ENCODE data around the gene IFIT1B. TPM values are rescaled to one million over a fixed set of nuclear protein-coding genes. Genes with fewer than 3 reads are reported as not detected.

Gene IFIT1B
- total and polyA plus RNA-seq, 8 donors, result 0.20 to 0.92 (median 0.47) TPM; not detected in 2

GRCh38 chr10:89355394-89355931 is 22.4 kb upstream of the IFIT1B start:
- H3K4me1 ChIP-seq, result peaks cover 8 to 14% of the 10 kb centered on the region in 2 donors
- H3K27ac ChIP-seq, result no peak overlapping the region
- peak in 1 of 4 donors; percentile 47 for DNase-seq
- ATAC-seq, result no peak
- intact Hi-C loops (cut with DNase I), result no loop called here
- H3K36me3 ChIP-seq, result no peaks in the 10 kb centered on the region
- H3K4me3 ChIP-seq, result no peak overlapping the region
- no peak for TF ChIP-seq CTCF (IDR thresholded peaks at IDR 0.05)
- no peaks in the 10 kb centered on the region for H3K27me3 ChIP-seq
- H3K9me3 ChIP-seq, result no peaks in the 10 kb centered on the region

DNA sequence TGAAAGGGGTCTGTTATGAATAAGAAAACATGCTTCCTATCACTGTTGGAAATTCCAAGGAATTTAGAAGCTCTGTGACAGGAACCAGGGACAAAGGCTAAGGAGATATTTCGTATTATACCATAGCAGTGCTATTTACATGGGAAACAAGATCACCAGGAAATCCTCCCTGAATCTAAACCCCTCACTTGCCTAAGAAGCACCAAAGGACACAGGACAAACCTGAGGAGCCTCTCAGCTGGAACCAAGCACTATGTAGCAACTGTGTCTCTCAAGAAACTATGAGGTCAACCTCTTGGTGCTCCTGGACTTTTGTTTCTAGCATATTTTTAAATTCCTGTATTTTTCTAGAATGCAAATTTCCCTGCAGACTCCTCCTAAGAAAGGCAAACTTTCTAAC is 20.8 kb upstream of the IFIT1B start:
- no peaks in the 10 kb centered on the region for H3K9me3 ChIP-seq
- no peak for ATAC-seq
- no peak for TF ChIP-seq CTCF (IDR thresholded peaks at IDR 0.05)
- no peak overlapping the region for H3K4me3 ChIP-seq
- H3K27me3 ChIP-seq, result no peaks in the 10 kb centered on the region
- DNase-seq, result no peak
- no peak overlapping the region for H3K27ac ChIP-seq
- intact Hi-C loops (cut with DNase I), result no loop called here
- H3K4me1 ChIP-seq, result no peaks in the 10 kb centered on the region
- no peaks in the 10 kb centered on the region for H3K36me3 ChIP-seq

DNA sequence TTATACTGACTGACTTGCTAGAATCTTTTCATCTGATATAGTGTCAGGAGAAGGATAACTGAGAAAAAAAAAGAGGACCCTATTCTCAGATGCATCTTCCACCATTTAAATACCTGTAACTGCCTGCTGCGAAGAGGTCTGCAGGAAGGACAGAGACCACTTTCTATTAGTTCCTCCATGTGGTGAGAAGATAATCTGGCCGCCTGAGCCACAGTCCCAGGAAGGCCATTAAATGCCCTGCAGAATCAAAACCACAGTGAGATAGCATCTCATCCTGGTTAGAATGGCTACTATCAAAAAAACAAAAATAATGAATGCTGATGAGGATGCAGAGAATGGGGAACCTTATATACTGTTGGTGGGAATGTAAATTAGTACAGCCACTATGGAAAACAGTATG is 19.9 kb upstream of the IFIT1B start:
- intact Hi-C loops (cut with DNase I), result no loop called here

GRCh38 chr10:89360157-89360556 is 17.7 kb upstream of the IFIT1B start:
- H3K27me3 ChIP-seq, result no peaks in the 10 kb centered on the region
- no peak for TF ChIP-seq CTCF (IDR thresholded peaks at IDR 0.05)
- intact Hi-C loops (cut with DNase I), result no loop called here

More for the DNA sequence above, 19.9 kb upstream of the IFIT1B start:
- Histone ChIP-seq H3K9me3 (no peaks in the 10 kb centered on the region), H3K36me3 (no peaks in the 10 kb centered on the region), H3K27me3 (no peaks in the 10 kb centered on the region), H3K4me1 (no peaks in the 10 kb centered on the region), H3K27ac (no peak overlapping the region), H3K4me3 (no peak overlapping the region)
- no peak for ATAC-seq
- no peak for TF ChIP-seq CTCF (IDR thresholded peaks at IDR 0.05)
- no peak for DNase-seq

DNA sequence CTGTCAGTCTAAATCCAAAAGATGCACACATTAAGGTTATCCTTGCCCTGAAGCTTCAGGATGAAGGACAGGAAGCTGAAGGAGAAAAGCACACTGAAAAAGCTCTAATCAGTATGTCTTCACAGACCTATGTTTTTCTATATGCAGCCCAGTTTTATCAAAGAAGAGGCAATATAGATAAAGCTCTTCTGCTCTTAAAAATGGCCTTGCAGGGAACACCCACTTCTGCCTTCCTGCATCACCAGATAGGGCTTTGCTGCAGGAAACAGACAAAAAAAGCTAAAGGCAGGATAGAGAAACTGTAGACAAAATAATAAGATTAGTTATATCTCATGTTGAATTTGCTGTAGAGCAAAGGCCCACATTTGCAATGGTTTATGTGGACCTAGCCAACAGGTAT is 14.9 kb upstream of the IFIT1B start:
- DNase-seq (no peak), ATAC-seq (no peak)
- no peak for TF ChIP-seq CTCF (IDR thresholded peaks at IDR 0.05)
- H3K36me3 ChIP-seq, result no peaks in the 10 kb centered on the region
- H3K4me3 ChIP-seq, result no peak overlapping the region
- no peaks in the 10 kb centered on the region for H3K27me3 ChIP-seq
- H3K4me1 ChIP-seq, result peaks cover 0 to 12% of the 10 kb centered on the region in 2 donors
- H3K9me3 ChIP-seq, result no peaks in the 10 kb centered on the region
- intact Hi-C loops (cut with DNase I), result no loop called here
- H3K27ac ChIP-seq, result no peak overlapping the region

More at GRCh38 chr10:89360157-89360556, 17.7 kb upstream of the IFIT1B start:
- Histone ChIP-seq H3K27ac (no peak overlapping the region), H3K9me3 (no peaks in the 10 kb centered on the region), H3K36me3 (no peaks in the 10 kb centered on the region), H3K4me3 (no peak overlapping the region), H3K4me1 (peaks cover 0 to 7% of the 10 kb centered on the region in 2 donors)
- DNase-seq, result no peak
- ATAC-seq, result peak; percentile 41
